Measurements from ENCODE around the gene TRIP10.
"Not testable (repeated sequence)": the region's sequence is repeated elsewhere in the genome, so short reads cannot be mapped to it uniquely, and the experiment has no call there.

TRIP10 gene

GRCh38 chr19:6771648-6772027, 32.2 kb downstream of the TRIP10 start:
- not testable (repeated sequence) for DNase-seq

- DNase-seq, result peak; percentile 89 to 96
Measured at GRCh38 chr19:6772028-6772865, 32.8 kb downstream of the TRIP10 start, which contains the start of gene VAV1. TSS of gene VAV1 (plus strand) at chr19:6772708. CDS start at chr19:6772808, 100 bp downstream.

GRCh38 chr19:6772866-6773322, 33.4 kb downstream of the TRIP10 start:
- DNase-seq, result no peak

- peak; percentile 53 to 69 for DNase-seq
Measured at GRCh38 chr19:6773323-6773931, 33.9 kb downstream of the TRIP10 start.

GRCh38 chr19:6774821-6775707, 35.6 kb downstream of the TRIP10 start:
- DNase-seq, result peak; percentile 79 to 88

GRCh38 chr19:6776045-6776444, 36.6 kb downstream of the TRIP10 start:
- not testable (repeated sequence) for DNase-seq

- no peak for DNase-seq
Measured at GRCh38 chr19:6776999-6777398, 37.5 kb downstream of the TRIP10 start.

GRCh38 chr19:6777434-6777833, 38.0 kb downstream of the TRIP10 start:
- DNase-seq, result no peak

- DNase-seq, result no peak
Measured at GRCh38 chr19:6778386-6778785, 38.9 kb downstream of the TRIP10 start.

- no peak for DNase-seq
Measured at GRCh38 chr19:6779206-6779605, 39.7 kb downstream of the TRIP10 start.

- no peak for DNase-seq
Measured at GRCh38 chr19:6787393-6787792, 47.9 kb downstream of the TRIP10 start.

- no peak for DNase-seq
Measured at GRCh38 chr19:6788896-6789295, 49.4 kb downstream of the TRIP10 start.

- no peak for DNase-seq
Measured at GRCh38 chr19:6790194-6791128, 51.0 kb downstream of the TRIP10 start.

GRCh38 chr19:6791237-6791636, 51.8 kb downstream of the TRIP10 start:
- no peak for DNase-seq

GRCh38 chr19:6793411-6793810, 53.9 kb downstream of the TRIP10 start:
- DNase-seq, result no peak

- no peak for DNase-seq
Measured at GRCh38 chr19:6793973-6794372, 54.5 kb downstream of the TRIP10 start.

- peak in 1 of 2 donors; percentile 71 for DNase-seq
Measured at GRCh38 chr19:6794686-6795431, 55.4 kb downstream of the TRIP10 start.

GRCh38 chr19:6796278-6796677, 56.8 kb downstream of the TRIP10 start:
- no peak for DNase-seq

- peak; percentile 89 to 98 for DNase-seq
Measured at GRCh38 chr19:6797646-6798045, 58.2 kb downstream of the TRIP10 start.

- peak in 1 of 2 donors; percentile 20 for DNase-seq
Measured at GRCh38 chr19:6800160-6800790, 60.8 kb downstream of the TRIP10 start.

Data from inflammatory macrophage treated with lipopolysaccharide for 1 hour (primary cell).